MG63 (cell line): ENCODE results near the gene IMMT. TPM values are rescaled to one million over a fixed set of nuclear protein-coding genes. Genes with fewer than 3 reads are reported as not detected.
"Not testable (repeated sequence)": the region's sequence is repeated elsewhere in the genome, so short reads cannot be mapped to it uniquely, and the experiment has no call there.

Source experiments
- DNase-seq: peaks from one replicate; pipeline ENCODE4 v3.0.0-alpha.2; 2020
- H3K27me3 ChIP-seq: fragments of 250-450 bp; sonication (Bioruptor Pico); 2 replicates; pipeline ENCODE4 v1.5.1; 2020; ENCODE audit warnings: mild to moderate bottlenecking, moderate library complexity
- H3K36me3 ChIP-seq: fragments of 250-450 bp; sonication (Bioruptor Pico); 2 replicates; pipeline ENCODE4 v1.5.1; 2020; ENCODE audit warnings: mild to moderate bottlenecking, moderate library complexity
- H3K4me3 ChIP-seq: fragments of 250-450 bp; sonication (Bioruptor Pico); 2 replicates; pipeline ENCODE4 v1.5.1; 2020; ENCODE audit warnings: mild to moderate bottlenecking, moderate library complexity
- H3K9me3 ChIP-seq: fragments of 250-450 bp; sonication (Bioruptor Pico); 2 replicates; pipeline ENCODE4 v1.5.1; 2020; ENCODE audit warnings: mild to moderate bottlenecking, moderate library complexity
- total RNA-seq: library from RNA; depleted of rRNA; stranded (reverse); fragments of >200 nt; shearing (Covaris generic); gene quantifications from 2 replicates; pipeline ENCODE4 v1.2.3, GENCODE V29; 2014; ENCODE audit warnings: low replicate concordance; rRNA removed

The IMMT gene
- 54.4 and 57.5 TPM in 2 replicates for total RNA-seq

DNA sequence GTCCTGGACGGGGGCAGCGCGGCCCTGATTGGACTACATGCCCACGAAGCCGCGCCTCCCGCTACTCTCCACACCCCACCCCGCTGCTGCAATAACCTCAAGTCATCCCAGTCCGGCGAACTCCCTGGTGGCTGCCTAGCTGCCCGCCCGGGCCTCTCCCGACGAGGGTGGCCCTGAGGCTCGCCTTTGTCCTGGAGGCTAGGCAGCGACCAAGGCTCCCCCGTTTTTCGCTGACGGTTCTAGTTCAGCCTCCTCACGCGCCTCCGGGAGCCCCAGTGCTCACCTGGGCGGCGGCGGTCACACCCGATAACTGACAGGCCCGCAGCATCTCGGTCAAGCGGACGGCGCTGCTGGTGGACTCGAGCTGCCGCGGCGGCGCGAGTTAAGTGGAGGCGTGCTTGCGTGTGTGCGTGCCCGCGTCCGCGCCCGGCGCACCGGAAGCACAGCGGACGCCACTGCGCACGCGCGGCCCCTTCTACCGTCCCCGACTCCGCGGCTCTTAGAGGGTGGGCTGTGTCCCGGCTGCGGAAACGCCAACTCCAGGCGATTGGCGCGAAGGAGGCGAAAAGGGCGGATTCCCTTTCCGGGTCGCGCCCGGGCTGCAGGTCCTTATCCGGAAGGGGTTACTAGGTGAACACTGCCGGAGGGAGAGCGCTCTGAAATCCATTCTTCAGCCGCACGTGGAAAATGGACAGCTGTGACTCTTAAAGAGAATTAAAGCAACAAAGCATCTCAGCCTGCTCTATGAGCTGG, at the start of gene IMMT:
Gene IMMT, minus strand, starts transcription at position 408 of the 753 bp plus-strand sequence. Its CDS starts 80 bp downstream, at position 328.
- Histone ChIP-seq H3K9me3 (no peaks in the 10 kb centered on the region), H3K36me3 (peaks cover 23% of the 10 kb centered on the region), H3K4me3 (peak within 1 kb of the TSS; percentile 96), H3K27me3 (no peaks in the 10 kb centered on the region)
- peak; percentile 98 for DNase-seq

DNA sequence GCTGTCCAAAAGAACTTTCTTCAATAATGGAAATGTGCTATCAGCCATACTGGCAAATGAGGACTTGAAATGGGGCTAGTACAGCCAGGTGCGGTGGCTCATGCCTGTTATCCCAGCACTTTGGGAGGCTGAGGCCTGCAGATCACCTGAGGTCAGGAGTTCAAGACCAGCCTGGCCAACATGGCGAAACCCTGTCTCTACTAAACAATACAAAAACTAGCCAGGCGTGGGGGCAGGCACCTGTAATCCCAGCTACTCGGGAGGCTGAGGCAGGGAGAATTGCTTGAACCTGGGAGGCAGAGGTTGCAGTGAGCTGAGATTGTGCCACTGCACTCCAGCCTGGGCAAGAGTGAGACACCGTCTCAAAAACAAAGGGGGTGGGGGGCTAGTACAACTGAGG, 49.5 kb upstream of the IMMT start:
- not testable (repeated sequence) for DNase-seq, H3K9me3 ChIP-seq, H3K27me3 ChIP-seq, H3K4me3 ChIP-seq, H3K36me3 ChIP-seq

DNA sequence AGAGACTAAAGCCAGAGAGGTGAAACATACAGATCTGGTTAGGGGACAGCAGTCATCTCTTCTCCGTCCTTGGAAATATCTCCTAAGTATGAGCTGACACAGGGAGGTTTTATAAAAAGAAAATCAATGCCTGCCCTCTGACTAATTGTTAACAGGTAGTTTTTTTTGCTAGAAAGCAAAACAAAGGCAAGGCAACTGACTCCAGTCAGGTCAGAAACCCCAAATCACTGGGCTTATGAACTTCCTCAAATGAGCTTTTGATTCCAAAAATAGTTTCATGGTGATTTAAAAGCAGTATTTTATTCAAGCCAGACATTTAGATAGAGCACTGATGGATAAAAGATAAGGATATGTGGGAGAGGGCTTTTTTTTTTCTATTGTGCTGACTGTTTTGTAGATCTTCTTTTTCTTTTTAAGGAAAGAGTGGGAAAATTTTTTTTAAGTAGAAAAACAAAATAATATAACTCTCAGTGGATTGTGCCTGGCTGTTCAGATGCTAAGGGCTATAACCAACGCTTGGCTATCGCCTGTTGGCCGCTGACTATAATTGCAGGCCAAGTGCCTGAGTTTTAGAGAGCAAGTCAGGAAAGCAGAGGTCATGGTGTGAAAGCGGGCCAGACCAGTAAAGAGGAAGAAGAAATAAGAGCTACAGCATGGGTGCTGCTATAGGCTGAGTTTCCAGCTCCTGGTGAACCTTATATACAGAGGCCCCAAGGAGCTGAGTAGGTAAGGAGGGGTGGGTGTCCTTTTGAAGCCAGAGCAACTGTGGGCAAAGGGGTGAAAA, 48.9 kb upstream of the IMMT start:
- Histone ChIP-seq H3K4me3 (no peak overlapping the region), H3K36me3 (no peaks in the 10 kb centered on the region), H3K9me3 (no peaks in the 10 kb centered on the region), H3K27me3 (no peaks in the 10 kb centered on the region)
- DNase-seq = no peak

DNA sequence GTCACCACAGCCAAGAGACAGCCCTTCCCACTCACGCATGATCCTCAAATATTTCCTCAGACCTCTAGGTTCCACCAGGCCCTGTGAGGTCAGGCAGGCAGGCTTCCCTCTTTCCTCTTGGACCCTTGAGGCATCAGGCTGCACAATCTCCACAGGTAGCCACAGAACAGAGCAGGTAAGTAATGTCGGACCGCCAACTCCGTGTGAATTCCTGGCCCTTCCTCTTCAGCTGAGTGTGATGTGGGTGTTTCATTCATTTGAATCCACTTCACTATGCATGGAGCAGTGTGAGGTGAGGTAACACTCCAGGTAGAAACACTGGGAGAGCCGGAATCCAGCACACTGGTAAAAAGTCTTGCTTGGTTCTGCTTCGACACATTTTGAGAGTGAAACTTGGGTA, 48.0 kb upstream of the IMMT start:
- Histone ChIP-seq H3K4me3 (no peak overlapping the region), H3K36me3 (no peaks in the 10 kb centered on the region), H3K9me3 (no peaks in the 10 kb centered on the region), H3K27me3 (no peaks in the 10 kb centered on the region)
- no peak for DNase-seq

DNA sequence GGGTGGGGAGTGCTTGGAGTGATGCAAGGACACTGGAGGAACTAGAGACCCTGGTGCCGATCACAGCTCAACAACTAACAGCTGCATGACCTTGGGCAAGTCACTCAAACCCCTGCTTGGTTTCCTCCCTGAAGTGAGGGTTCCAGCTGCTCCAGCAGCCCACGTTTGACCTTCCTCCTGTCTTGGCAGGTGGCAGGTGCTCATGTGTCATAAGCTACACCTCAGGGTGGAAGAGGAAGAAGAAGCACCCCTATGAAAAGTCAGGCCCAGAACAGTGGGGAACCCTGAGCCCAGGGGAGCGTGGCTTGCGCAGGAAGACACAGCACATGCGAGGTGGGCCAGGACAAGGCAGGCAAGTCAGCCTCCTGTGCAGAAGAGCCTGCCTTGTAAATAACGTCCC, 46.3 kb upstream of the IMMT start:
- H3K4me3 ChIP-seq = no peak overlapping the region
- H3K27me3 ChIP-seq = no peaks in the 10 kb centered on the region
- no peaks in the 10 kb centered on the region for H3K36me3 ChIP-seq
- DNase-seq = no peak
- no peaks in the 10 kb centered on the region for H3K9me3 ChIP-seq

DNA sequence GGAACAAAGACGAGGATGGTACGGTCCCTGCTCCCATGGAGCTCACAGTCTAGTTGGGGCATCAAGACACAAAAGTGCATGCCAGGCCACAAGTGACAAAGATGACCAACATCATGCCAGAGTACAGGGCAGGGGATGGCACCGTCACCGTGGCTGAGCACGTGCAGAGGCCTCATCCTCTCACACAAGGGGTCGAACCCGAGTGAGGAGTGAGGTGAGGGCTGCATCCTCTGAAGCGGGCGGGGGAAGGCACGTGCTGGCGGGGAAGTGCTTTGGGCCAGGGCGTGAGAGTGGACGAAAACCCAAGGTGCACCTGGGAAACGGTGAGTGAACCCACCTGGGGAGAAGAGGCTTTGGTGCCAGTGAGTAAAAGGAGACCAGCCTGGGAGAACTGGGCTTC, 45.0 kb upstream of the IMMT start:
- Histone ChIP-seq H3K27me3 (no peaks in the 10 kb centered on the region), H3K36me3 (no peaks in the 10 kb centered on the region), H3K4me3 (no peak overlapping the region), H3K9me3 (no peaks in the 10 kb centered on the region)
- DNase-seq = no peak

DNA sequence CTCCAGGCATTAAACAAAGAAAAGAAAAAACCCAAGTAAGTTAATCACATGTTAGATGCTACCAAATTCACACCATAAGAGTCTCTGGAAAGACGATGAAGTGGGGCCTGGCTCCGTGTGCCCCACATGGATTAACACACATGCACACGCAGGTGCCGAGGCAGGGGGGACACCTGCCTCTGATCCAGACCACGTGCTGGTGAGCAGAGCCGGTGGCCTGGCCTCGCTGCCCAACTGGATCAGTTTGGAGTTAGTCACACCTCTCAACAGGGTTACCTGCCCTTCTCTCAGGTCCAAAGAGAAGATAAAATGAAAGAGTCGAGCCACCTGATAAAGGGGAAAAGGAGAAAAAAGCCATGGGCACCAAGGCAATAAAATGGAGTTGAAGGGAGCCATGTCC, 44.5 kb upstream of the IMMT start:
- Histone ChIP-seq H3K36me3 (no peaks in the 10 kb centered on the region), H3K4me3 (no peak overlapping the region), H3K9me3 (no peaks in the 10 kb centered on the region), H3K27me3 (no peaks in the 10 kb centered on the region)
- DNase-seq = no peak

DNA sequence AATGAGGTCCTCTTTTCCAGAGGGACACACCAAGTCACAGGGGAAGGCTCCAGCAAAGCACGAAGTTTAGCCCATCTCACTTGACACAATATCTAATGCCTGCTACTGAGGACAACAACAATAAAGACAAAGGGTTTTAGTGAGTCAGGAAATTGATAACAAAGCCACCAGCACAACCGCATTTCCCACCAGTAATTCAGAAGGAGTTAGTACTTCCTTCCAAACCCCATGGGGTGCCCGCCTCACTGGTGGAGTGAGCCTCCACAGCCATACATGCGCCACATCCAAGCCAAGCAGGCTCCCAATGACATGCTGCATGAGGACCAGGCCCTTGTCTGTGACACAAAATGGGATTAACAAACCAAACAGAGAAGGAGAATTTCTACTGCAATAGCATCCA, 44.1 kb upstream of the IMMT start:
- Histone ChIP-seq H3K9me3 (no peaks in the 10 kb centered on the region), H3K4me3 (no peak overlapping the region), H3K27me3 (no peaks in the 10 kb centered on the region), H3K36me3 (no peaks in the 10 kb centered on the region)
- no peak for DNase-seq

DNA sequence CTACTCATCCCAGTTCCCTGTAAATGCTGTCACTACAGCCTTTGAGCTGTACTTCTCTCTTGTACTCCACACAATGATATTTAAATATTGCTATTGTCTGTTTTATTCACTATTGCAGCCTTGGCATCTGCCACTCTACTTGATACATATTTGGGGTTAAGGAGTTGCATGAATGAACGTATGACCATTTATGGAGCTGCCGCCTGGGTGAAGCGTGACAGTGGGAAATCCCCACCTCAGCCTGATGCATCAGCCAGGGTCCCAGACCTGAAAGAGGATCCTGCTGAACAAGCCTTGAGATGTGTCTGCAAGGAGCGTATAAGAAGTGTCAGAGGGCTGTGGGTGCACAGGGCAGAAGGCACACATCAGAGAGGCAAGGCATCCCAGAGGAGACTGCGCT, 43.1 kb upstream of the IMMT start:
- no peaks in the 10 kb centered on the region for H3K36me3 ChIP-seq
- DNase-seq = no peak
- no peaks in the 10 kb centered on the region for H3K9me3 ChIP-seq
- H3K27me3 ChIP-seq = no peaks in the 10 kb centered on the region
- H3K4me3 ChIP-seq = no peak overlapping the region

DNA sequence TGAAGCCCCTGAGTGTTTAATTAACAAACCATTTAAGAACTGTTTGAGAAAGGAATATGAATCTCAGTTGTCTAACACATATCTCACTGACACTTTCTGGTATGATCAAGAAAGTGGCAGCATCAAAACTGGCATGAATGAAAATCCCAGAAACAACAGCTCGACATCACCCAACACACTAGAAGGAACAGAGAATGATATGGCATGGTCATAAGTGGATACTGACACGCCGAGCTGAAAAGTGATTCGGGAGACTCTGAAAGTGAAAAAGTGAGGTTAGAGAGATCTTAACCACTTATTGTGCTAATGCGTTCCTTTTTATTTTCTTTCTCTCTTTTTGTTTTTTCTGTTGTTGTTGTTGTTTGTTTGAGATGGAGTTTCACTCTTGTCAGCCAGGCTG, 41.9 kb upstream of the IMMT start:
- no peaks in the 10 kb centered on the region for H3K27me3 ChIP-seq
- no peaks in the 10 kb centered on the region for H3K9me3 ChIP-seq
- H3K36me3 ChIP-seq = no peaks in the 10 kb centered on the region
- no peak for DNase-seq
- H3K4me3 ChIP-seq = no peak overlapping the region

DNA sequence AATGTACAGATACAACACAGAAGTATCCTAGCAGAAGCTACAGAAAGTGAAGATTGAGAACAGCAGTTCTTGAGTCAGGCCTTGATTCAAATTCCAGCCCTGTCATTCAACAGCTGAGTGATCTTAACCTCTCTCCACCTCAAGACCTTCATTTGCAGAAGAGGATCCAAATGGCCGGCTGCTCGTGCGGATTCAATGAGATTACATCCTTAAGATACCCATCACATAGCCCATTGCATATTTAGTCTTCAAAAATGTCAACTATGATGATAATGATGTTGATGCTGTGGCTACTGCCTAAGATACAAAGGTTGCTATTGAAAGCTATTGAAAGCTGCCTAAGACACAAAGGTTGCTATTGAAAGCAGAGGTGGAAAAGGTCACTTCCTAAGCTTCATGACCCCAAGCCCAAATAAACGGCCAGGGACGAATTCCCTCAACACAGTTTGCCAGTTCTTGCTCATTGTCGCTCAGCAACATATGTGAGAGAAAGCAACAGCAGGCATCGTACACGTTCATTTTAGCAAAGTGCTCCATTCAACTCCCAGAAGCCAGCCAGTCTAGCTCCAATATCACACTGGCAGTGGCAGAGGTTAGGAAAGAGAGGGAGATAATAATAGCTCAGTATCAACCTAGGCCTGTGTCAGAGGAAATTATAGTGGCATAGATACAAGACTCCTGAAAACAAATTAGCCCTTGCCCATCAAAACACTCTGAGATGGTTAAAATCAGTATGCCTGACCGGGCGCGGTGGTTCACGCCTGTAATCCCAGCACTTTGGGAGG, 40.1 kb upstream of the IMMT start:
- no peak for DNase-seq
- no peaks in the 10 kb centered on the region for H3K9me3 ChIP-seq
- H3K27me3 ChIP-seq = no peaks in the 10 kb centered on the region

DNA sequence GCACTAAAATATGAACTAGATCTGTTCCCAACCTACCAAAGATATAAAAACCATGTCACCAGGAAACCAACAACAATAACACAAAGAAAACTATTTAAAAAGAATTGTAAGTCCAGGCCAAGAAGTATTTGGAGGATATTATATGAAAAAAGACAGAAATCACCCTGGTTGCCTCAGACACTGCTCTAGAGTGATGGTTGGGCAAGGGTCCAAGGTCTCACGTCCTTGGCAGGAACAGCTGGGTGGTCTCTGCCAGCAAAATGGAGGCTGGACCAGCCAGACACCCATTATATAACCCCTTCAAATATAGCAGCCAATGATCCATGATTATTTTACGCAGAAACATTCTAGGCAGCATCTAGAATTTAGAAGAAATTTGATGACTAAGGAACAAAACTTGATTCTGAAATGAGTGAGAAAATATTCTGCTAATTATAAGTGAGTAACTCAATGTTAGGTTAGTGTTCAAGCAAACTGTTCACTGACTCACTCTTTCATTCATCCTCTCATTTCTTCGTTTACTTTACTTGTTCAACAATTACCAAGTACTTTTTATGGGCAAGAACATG, 39.4 kb upstream of the IMMT start:
- H3K36me3 ChIP-seq = no peaks in the 10 kb centered on the region
- no peak for DNase-seq
- no peak overlapping the region for H3K4me3 ChIP-seq
- H3K27me3 ChIP-seq = no peaks in the 10 kb centered on the region
- no peaks in the 10 kb centered on the region for H3K9me3 ChIP-seq

More for the DNA sequence above, 40.1 kb upstream of the IMMT start:
- Histone ChIP-seq H3K36me3 (no peaks in the 10 kb centered on the region), H3K4me3 (no peak overlapping the region)

DNA sequence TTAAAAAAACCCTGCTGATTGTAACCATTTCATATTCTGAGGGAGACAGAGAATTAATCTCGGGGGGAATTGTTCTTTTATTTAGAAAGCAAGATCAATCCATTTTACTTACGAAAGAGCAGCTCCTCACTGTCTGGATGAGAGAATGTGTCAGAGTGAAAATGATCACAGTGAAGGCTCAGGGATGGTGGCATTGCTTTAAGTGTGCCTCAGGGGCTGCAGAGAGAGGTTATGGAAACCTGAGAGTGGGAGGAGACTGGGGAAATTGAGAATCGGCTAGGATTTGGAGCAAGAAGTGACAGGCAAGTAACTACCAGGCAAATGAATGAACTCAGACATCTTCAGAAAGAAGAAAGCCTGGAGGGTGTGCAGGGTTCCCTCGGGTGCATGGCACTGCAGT, 38.2 kb upstream of the IMMT start:
- H3K27me3 ChIP-seq = no peaks in the 10 kb centered on the region
- no peak overlapping the region for H3K4me3 ChIP-seq
- no peak for DNase-seq
- no peaks in the 10 kb centered on the region for H3K36me3 ChIP-seq
- H3K9me3 ChIP-seq = no peaks in the 10 kb centered on the region

DNA sequence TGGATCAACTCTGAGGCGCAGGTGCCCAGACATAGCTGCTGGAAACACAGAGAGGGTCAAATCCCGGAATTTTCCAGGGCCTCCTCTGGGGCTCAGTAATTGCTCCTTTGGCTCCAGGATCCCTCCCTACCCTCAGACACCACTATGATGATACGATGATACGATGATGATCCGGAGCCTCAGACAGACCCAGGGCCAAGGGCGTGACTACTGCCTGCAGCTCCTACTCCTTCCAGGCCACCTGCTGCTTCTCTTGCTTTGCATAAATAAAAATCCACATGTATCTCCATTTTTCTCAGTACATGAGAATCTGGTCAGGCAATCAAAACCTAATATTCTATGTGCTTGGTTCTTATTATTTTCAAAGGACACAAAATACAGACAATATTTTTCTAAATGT, 37.6 kb upstream of the IMMT start:
- Histone ChIP-seq H3K4me3 (no peak overlapping the region), H3K36me3 (no peaks in the 10 kb centered on the region), H3K27me3 (no peaks in the 10 kb centered on the region), H3K9me3 (no peaks in the 10 kb centered on the region)
- no peak for DNase-seq

DNA sequence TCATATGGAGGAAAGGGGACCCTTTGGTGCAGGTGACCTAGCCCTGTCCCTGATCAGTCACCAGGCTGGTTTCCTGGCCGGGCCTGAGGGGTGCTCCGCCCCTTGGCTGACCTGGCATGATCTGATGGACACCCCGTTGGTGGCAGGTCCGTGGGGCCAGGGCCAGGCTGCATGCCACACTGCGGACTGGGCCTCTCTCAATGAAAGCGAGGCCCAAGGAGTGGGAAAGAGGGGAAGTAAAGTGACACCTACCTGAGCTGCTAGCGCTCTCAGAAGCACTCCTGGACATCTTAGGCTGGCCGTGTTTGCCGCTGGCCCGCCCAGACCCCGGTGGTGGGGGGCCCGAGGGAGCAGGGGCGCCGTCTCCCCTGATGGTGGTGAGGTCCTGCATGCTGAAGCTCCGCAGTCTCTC, 37.1 kb upstream of the IMMT start:
- Histone ChIP-seq H3K9me3 (no peaks in the 10 kb centered on the region), H3K36me3 (no peaks in the 10 kb centered on the region), H3K4me3 (no peak overlapping the region), H3K27me3 (no peaks in the 10 kb centered on the region)
- no peak for DNase-seq

DNA sequence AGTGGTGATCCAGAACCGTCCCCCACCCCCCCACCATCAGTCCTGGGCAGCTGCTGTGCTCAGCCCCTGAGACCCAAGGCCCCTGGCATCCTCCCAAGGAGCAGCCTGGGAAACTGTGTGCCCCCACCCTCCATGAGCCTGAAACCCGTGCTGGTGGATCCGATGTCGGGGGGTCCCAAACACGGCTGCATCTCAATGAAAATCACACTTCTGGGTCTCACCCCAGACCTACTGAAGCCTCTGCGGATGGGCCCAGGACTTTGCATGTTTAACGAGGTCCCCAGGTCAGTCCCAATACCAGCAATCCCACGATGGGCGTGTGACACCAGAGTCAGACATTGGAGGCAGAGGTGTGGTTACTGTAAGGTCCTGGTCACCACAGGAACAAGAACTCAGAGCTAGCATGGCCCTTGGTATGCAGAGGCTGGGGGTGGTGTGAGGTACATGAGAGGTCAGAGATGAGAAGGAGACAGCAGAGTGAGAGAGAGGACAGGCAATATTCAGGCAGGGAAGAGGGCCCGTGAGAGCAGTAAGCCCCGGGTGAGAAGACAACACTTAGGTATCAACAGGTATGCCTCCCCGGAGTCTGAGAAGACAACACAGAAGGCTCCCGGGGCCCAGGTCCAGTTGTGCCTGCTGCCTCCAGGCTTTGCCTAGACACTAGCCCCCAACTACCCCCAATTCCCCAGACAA, 36.6 kb upstream of the IMMT start:
- Histone ChIP-seq H3K9me3 (no peaks in the 10 kb centered on the region), H3K36me3 (no peaks in the 10 kb centered on the region), H3K4me3 (no peak overlapping the region), H3K27me3 (no peaks in the 10 kb centered on the region)
- DNase-seq = no peak
